ENCODE measurements around the gene CDHR1. TPM values are rescaled to one million over a fixed set of nuclear protein-coding genes. Genes with fewer than 3 reads are reported as not detected.

Gene CDHR1
- total RNA-seq, 1 experiment from 2014 or later = not detected

DNA sequence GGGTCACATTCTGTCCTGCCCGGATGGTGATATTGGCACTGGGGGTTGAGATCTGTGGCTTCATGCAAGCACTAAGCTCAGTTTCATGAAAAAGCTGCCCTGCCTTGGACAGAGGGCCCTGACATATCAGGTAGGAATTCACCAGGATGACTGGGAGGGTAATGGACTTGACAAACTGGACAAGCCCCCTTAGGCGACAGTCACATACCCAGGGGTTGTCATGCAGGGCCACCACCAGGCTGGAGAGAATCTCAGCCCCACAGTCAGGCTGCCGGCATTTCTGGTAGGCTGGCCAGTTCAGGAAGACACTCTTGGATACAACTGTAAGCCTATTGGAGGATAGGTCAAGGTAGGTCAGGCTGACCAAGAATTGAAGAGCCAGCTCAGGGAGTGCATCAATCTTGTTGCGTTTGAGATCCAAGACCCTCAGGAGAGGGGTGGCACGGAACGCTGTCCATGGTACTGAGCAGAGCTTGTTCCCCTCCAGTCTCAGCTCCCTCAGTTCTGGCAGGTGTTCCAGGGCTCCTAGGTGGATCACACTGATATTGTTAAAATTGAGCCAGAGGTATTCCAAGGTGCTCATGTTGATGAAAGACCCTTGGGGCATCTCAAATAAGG lies 30.2 kb downstream of the CDHR1 start:
- DNase-seq = no peak
- Histone ChIP-seq H3K4me2 (no peak overlapping the region), H3F3A (ENCODE audit: insufficient read depth, low read depth) (no peaks in the 10 kb centered on the region), H2AFZ (no peak overlapping the region), H3K27me3 (ENCODE audit: insufficient read depth, low read depth) (peaks cover 64% of the 10 kb centered on the region), H3K79me2 (ENCODE audit: low read depth) (no peaks in the 10 kb centered on the region), H3K9me3 (ENCODE audit: insufficient read depth, low read depth) (no peaks in the 10 kb centered on the region), H3K36me3 (ENCODE audit: low read depth) (no peaks in the 10 kb centered on the region), H3K9me2 (ENCODE audit: insufficient read depth) (no peaks in the 10 kb centered on the region), H3K4me3 (no peak overlapping the region), H4K20me1 (ENCODE audit: insufficient read depth) (no peaks in the 10 kb centered on the region; the same call in 1 of the 2 replicates), H3K27ac (no peak overlapping the region), H3K4me1 (replicated peaks; ENCODE audit: insufficient read depth) (no peaks in the 10 kb centered on the region)
- TF ChIP-seq CTCF (conservative IDR thresholded peaks at IDR 0.05) (no peak), EZH2 (IDR thresholded peaks at IDR 0.05; ENCODE audit: low read depth) (no peak)
- intact Hi-C loops (cut with micrococcal nuclease; ENCODE audit: unreplicated experiment) = no loop called here
- ChIA-PET CTCF (no interaction called here), POLR2A (ENCODE audit: unreplicated experiment) (no interaction called here)
- BruUV-seq (replicated peaks) = no TSS peak

DNA sequence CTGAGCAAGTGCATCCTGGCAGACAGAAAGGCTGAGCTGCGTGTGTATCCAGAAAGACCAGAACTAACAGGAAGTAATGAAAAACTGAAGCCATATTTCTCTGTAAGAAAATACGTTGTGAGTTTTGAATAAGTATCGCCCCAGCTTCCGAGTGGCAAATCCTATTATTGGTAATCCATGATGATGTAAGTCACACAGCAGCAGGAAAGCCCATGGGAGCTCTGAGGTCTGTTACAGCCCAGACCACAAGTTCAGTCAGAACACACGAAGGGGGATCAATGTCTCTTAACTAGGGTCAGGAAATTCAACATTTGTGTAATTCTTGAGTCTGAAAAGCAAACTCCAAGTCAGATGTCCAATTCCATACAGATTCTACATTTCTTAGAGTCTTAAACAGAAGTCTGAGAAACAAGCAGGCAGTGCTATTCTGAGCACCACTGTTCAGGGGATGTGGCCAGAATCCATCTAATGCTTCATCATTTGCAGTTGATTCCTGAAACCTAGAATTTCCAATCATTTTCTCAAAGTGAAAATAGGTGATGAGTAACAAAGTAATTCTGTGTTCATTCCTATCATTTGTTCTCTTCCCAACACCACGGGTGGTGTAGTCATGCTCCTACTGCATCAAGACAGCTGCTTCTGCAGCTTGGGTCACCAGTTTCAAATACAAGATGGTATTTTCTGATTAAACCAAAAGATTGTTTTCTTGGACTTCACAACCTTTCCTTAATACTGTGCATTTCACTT lies 31.3 kb downstream of the CDHR1 start, which contains the start of gene LRIT2:
LRIT2 (minus strand) TSS at position 118 of the 747 bp plus-strand sequence; CDS start at position 94, 24 bp downstream.
- TF ChIP-seq CTCF (conservative IDR thresholded peaks at IDR 0.05) (no peak), EZH2 (IDR thresholded peaks at IDR 0.05; ENCODE audit: low read depth) (no peak)
- no peaks in the 10 kb centered on the region for H3K9me3 ChIP-seq (ENCODE audit: insufficient read depth, low read depth)
- no peaks in the 10 kb centered on the region; the same call in 1 of the 2 replicates for H4K20me1 ChIP-seq (ENCODE audit: insufficient read depth)
- H3K9me2 ChIP-seq (ENCODE audit: insufficient read depth) = no peaks in the 10 kb centered on the region
- H3K4me2 ChIP-seq = no peak within 1 kb of the TSS
- no TSS peak for BruUV-seq (replicated peaks)
- no peak within 1 kb of the TSS for H3K27ac ChIP-seq
- ChIA-PET CTCF (no interaction called here), POLR2A (ENCODE audit: unreplicated experiment) (no interaction called here)
- H2AFZ ChIP-seq = no peak within 1 kb of the TSS
- peaks cover 66% of the 10 kb centered on the region for H3K27me3 ChIP-seq (ENCODE audit: insufficient read depth, low read depth)
- no peak for DNase-seq
- H3K4me1 ChIP-seq (replicated peaks; ENCODE audit: insufficient read depth) = no peaks in the 10 kb centered on the region
- no peaks in the 10 kb centered on the region for H3F3A ChIP-seq (ENCODE audit: insufficient read depth, low read depth)
- no peaks in the 10 kb centered on the region for H3K79me2 ChIP-seq (ENCODE audit: low read depth)
- H3K4me3 ChIP-seq = no peak within 1 kb of the TSS
- no peaks in the 10 kb centered on the region for H3K36me3 ChIP-seq (ENCODE audit: low read depth)
- intact Hi-C loops (cut with micrococcal nuclease; ENCODE audit: unreplicated experiment) = no loop called here

GRCh38 chr10:84226616-84227015 lies 32.3 kb downstream of the CDHR1 start:
- Histone ChIP-seq H3K9me3 (ENCODE audit: insufficient read depth, low read depth) (no peaks in the 10 kb centered on the region), H3K27me3 (ENCODE audit: insufficient read depth, low read depth) (peaks cover 66% of the 10 kb centered on the region), H3K4me2 (no peak overlapping the region), H3K4me3 (no peak overlapping the region), H3F3A (ENCODE audit: insufficient read depth, low read depth) (no peaks in the 10 kb centered on the region), H3K79me2 (ENCODE audit: low read depth) (no peaks in the 10 kb centered on the region), H4K20me1 (ENCODE audit: insufficient read depth) (no peaks in the 10 kb centered on the region), H3K36me3 (ENCODE audit: low read depth) (no peaks in the 10 kb centered on the region), H3K27ac (no peak overlapping the region), H3K9me2 (ENCODE audit: insufficient read depth) (no peaks in the 10 kb centered on the region), H3K4me1 (replicated peaks; ENCODE audit: insufficient read depth) (no peaks in the 10 kb centered on the region), H2AFZ (no peak overlapping the region)
- intact Hi-C loops (cut with micrococcal nuclease; ENCODE audit: unreplicated experiment) = no loop called here
- POLR2A ChIA-PET (ENCODE audit: unreplicated experiment) = no interaction called here
- no TSS peak for BruUV-seq (replicated peaks)
- CTCF ChIA-PET = no interaction called here
- DNase-seq = no peak
- no peak for TF ChIP-seq EZH2 (IDR thresholded peaks at IDR 0.05; ENCODE audit: low read depth)
- no peak for TF ChIP-seq CTCF (conservative IDR thresholded peaks at IDR 0.05)

All from PC-9 (cell line).